A549 (cell line): ENCODE results near the gene NUP42. TPM values are rescaled to one million over a fixed set of nuclear protein-coding genes. Genes with fewer than 3 reads are reported as not detected.

ENCODE experiments used
- BHLHE40 ChIP-seq: IDR thresholded peaks from 2 replicates; pipeline ENCODE4 v1.6.1; 2012; ENCODE audit warnings: low read depth, low read length, inconsistent platforms
- CBX2 ChIP-seq: fragments of 200-600 bp; sonication (generic); IDR thresholded peaks from 2 replicates; pipeline ENCODE4 v1.6.1; 2016; ENCODE audit warnings: low read depth, mild to moderate bottlenecking, borderline replicate concordance
- CEBPB ChIP-seq, 2 experiments: fragments of >200 bp in 1 of 2; sonication (Bioruptor Twin) in 1 of 2; formaldehyde crosslinking in 1 of 2; IDR thresholded peaks; 2 replicates each; pipeline ENCODE4 v1.6.1; 2012 to 2016
- CHD2 ChIP-seq: fragments of 150-350 bp; IDR thresholded peaks from 2 replicates; pipeline ENCODE4 v1.6.1; 2014; ENCODE audit warnings: low read length; ENCODE audit not compliant: partially characterized antibody
- CTCF ChIP-seq: fragments of >200 bp; sonication (Bioruptor Twin); formaldehyde crosslinking; IDR thresholded peaks from 3 replicates; pipeline ENCODE4 v1.5.1; 2016
- E2F6 ChIP-seq: IDR thresholded peaks from 2 replicates; pipeline ENCODE4 v1.6.1; 2012; ENCODE audit warnings: low read depth, borderline replicate concordance
- EHMT2 ChIP-seq: fragments of 200-600 bp; sonication (generic); IDR thresholded peaks from 2 replicates; pipeline ENCODE4 v1.6.1; 2016; ENCODE audit warnings: antibody characterized with exemption, low read depth, mild to moderate bottlenecking, moderate library complexity
- EP300 ChIP-seq, 2 experiments: fragments of >200 bp; sonication (Bioruptor Twin); formaldehyde crosslinking; IDR thresholded peaks; 2 replicates in 1 of 2; 3 replicates in 1 of 2; pipeline ENCODE4 v1.6.1; 2016 to 2017
- GATA3 ChIP-seq: IDR thresholded peaks from 2 replicates; pipeline ENCODE4 v1.6.1; 2012; ENCODE audit warnings: borderline replicate concordance
- HOXA7 ChIP-seq: fragments of 250-450 bp; sonication (Bioruptor Pico); IDR thresholded peaks from 2 replicates; pipeline ENCODE4 v1.5.0; 2020; ENCODE audit warnings: mild to moderate bottlenecking, moderate library complexity
- HOXB5 ChIP-seq: fragments of 250-450 bp; sonication (Bioruptor Pico); IDR thresholded peaks from 2 replicates; pipeline ENCODE4 v1.5.0; 2020; ENCODE audit warnings: mild to moderate bottlenecking, moderate library complexity
- JUNB ChIP-seq: fragments of >200 bp; sonication (Bioruptor Twin); formaldehyde crosslinking; IDR thresholded peaks from 2 replicates; pipeline ENCODE4 v1.6.1; 2016
- KDM1A ChIP-seq: fragments of 200-600 bp; sonication (generic); IDR thresholded peaks from 2 replicates; pipeline ENCODE4 v1.6.1; 2016; ENCODE audit warnings: low read depth, mild to moderate bottlenecking
- MAFK ChIP-seq: fragments of 450-650 bp; IDR thresholded peaks from 2 replicates; pipeline ENCODE4 v1.6.1; 2014; ENCODE audit not compliant: partially characterized antibody
- MYC ChIP-seq: IDR thresholded peaks from 2 replicates; pipeline ENCODE4 v1.6.1; 2012; ENCODE audit warnings: mild to moderate bottlenecking, inconsistent platforms, low read length, improper control_type of control experiment, borderline replicate concordance
- NFE2L2 ChIP-seq: fragments of 150-350 bp; conservative IDR thresholded peaks from 2 replicates; pipeline ENCODE4 v1.6.1; 2014; ENCODE audit warnings: low read length
- NR3C1 ChIP-seq: fragments of >200 bp; sonication (Bioruptor Twin); formaldehyde crosslinking; IDR thresholded peaks from 3 replicates; pipeline ENCODE4 v1.6.1; 2017
- PBX3 ChIP-seq: IDR thresholded peaks from 2 replicates; pipeline ENCODE4 v1.6.1; 2012
- PHF8 ChIP-seq: fragments of 200-600 bp; sonication (generic); IDR thresholded peaks from 2 replicates; pipeline ENCODE4 v1.6.1; 2016; ENCODE audit warnings: low read depth, mild to moderate bottlenecking, antibody characterized with exemption, moderate library complexity, borderline replicate concordance
- POLR2A ChIP-seq: IDR thresholded peaks from 2 replicates; pipeline ENCODE4 v1.6.1; 2012; ENCODE audit warnings: mild to moderate bottlenecking, low read length
- POLR2AphosphoS2 ChIP-seq: conservative IDR thresholded peaks from 2 replicates; pipeline ENCODE4 v1.6.1; 2012; ENCODE audit warnings: low read length, improper control_type of control experiment, inconsistent platforms
- SMC3 ChIP-seq: fragments of >200 bp; sonication (Bioruptor Twin); formaldehyde crosslinking; IDR thresholded peaks from 3 replicates; pipeline ENCODE4 v1.6.1; 2018; ENCODE audit warnings: inconsistent platforms
- ZC3H11A ChIP-seq: fragments of 450-650 bp; IDR thresholded peaks from 2 replicates; pipeline ENCODE4 v1.6.1; 2014; ENCODE audit warnings: antibody characterized with exemption, mild to moderate bottlenecking
- polyA plus RNA-seq, 4 experiments: library from polyadenylated mRNA; depleted of rRNA in 3 of 4; stranded (reverse); fragments of >200 nt; fragmentation: RNase III in 1 of 4; extraction: RNeasy Plus Mini Kit Qiagen cat#74134 plus additional on column Dnase treatment in 1 of 4; gene quantifications; 2 replicates in 3 of 4; 3 replicates in 1 of 4; pipeline ENCODE4 v1.2.3, GENCODE V29; 2011 to 2017
- TF ChIP-seq, protein P1 (sequence below): fragments of 150-350 bp; IDR thresholded peaks from 2 replicates; pipeline ENCODE4 v1.6.1; 2014; ENCODE audit warnings: low read depth, mild to moderate bottlenecking, low read length
- TF ChIP-seq, protein P2 (sequence below): fragments of 450-650 bp; IDR thresholded peaks from 2 replicates; pipeline ENCODE4 v1.6.1; 2014; ENCODE audit warnings: antibody characterized with exemption
- TF ChIP-seq, protein P3 (sequence below): fragments of 250-450 bp; sonication (Bioruptor Pico); IDR thresholded peaks from 2 replicates; pipeline ENCODE4 v1.5.0; 2020; ENCODE audit warnings: low read depth, mild to moderate bottlenecking, moderate library complexity

Gene NUP42
- polyA plus RNA-seq, 2 of the 4 experiments (the other 2 are of a cell fraction), result 26.5 to 27.7 TPM

GRCh38 chr7:23181684-23182553 is at the start of gene NUP42 (continued):
- TF ChIP-seq EP300 (IDR thresholded peaks at IDR 0.05) (no peak), NFE2L2 (no peak), ZC3H11A (no peak), JUNB (no peak), KDM1A (no peak), PBX3 (no peak), SMC3 (no peak), PHF8 (peak; percentile 87), CEBPB (IDR thresholded peaks at IDR 0.05) (no peak), E2F6 (peak; percentile 85), EHMT2 (no peak), POLR2A (peak; percentile 89), CTCF (no peak), HOXA7 (CRISPR knock-in tag) (no peak), HOXB5 (CRISPR knock-in tag) (0 out of 2 replicates have a peak, but pooled peaks have one; percentile 70), POLR2AphosphoS2 (no peak), CHD2 (no peak), MAFK (peak; percentile 48), BHLHE40 (no peak), MYC (peak; percentile 66; the same call in 1 of the 2 replicates), GATA3 (no peak), NR3C1 (no peak), CBX2 (no peak)
- TF ChIP-seq, protein P1, sequence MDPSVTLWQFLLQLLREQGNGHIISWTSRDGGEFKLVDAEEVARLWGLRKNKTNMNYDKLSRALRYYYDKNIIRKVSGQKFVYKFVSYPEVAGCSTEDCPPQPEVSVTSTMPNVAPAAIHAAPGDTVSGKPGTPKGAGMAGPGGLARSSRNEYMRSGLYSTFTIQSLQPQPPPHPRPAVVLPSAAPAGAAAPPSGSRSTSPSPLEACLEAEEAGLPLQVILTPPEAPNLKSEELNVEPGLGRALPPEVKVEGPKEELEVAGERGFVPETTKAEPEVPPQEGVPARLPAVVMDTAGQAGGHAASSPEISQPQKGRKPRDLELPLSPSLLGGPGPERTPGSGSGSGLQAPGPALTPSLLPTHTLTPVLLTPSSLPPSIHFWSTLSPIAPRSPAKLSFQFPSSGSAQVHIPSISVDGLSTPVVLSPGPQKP, result 0 out of 2 replicates have a peak, but pooled peaks have one; percentile 45
- TF ChIP-seq, protein P2, sequence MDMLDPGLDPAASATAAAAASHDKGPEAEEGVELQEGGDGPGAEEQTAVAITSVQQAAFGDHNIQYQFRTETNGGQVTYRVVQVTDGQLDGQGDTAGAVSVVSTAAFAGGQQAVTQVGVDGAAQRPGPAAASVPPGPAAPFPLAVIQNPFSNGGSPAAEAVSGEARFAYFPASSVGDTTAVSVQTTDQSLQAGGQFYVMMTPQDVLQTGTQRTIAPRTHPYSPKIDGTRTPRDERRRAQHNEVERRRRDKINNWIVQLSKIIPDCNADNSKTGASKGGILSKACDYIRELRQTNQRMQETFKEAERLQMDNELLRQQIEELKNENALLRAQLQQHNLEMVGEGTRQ, result no peak
- TF ChIP-seq, protein P3, sequence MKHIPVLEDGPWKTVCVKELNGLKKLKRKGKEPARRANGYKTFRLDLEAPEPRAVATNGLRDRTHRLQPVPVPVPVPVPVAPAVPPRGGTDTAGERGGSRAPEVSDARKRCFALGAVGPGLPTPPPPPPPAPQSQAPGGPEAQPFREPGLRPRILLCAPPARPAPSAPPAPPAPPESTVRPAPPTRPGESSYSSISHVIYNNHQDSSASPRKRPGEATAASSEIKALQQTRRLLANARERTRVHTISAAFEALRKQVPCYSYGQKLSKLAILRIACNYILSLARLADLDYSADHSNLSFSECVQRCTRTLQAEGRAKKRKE (CRISPR knock-in tag), result no peak
